ENCODE results near the gene FLACC1.

- TF ChIP-seq CTCF (IDR thresholded peaks at IDR 0.05) (no peak), POLR2A (IDR thresholded peaks at IDR 0.05) (no peak)
Measured at GRCh38 chr2:201403880-201404279, 46.7 kb upstream of the FLACC1 start.
